ENCODE measurements around the gene C2CD4A. TPM values are rescaled to one million over a fixed set of nuclear protein-coding genes. Genes with fewer than 3 reads are reported as not detected.
"Not testable (repeated sequence)": the region's sequence is repeated elsewhere in the genome, so short reads cannot be mapped to it uniquely, and the experiment has no call there.

The C2CD4A gene
- total RNA-seq, 2 donors from 2014 or later = 0.16 TPM; not detected in 1

GRCh38 chr15:62027916-62028315 lies 38.9 kb upstream of the C2CD4A start:
- Histone ChIP-seq H3K27me3 (no peaks in the 10 kb centered on the region), H3K4me1 (no peaks in the 10 kb centered on the region), H3K36me3 (peaks cover under 1% of the 10 kb centered on the region), H3K27ac (no peak overlapping the region), H3K4me3 (no peak overlapping the region), H3K9me3 (no peaks in the 10 kb centered on the region)
- TF ChIP-seq CTCF (IDR thresholded peaks at IDR 0.05) = no peak
- DNase-seq (ENCODE audit: low spot score) = no peak

- H3K4me3 ChIP-seq = no peak overlapping the region
- no peak for DNase-seq (ENCODE audit: low spot score)
- no peak overlapping the region for H3K27ac ChIP-seq
- H3K4me1 ChIP-seq = peaks cover 0 to 5% of the 10 kb centered on the region in 2 donors
- TF ChIP-seq CTCF (IDR thresholded peaks at IDR 0.05) = no peak
- H3K9me3 ChIP-seq = no peaks in the 10 kb centered on the region
- H3K36me3 ChIP-seq = no peaks in the 10 kb centered on the region
- H3K27me3 ChIP-seq = no peaks in the 10 kb centered on the region
Measured at GRCh38 chr15:62035256-62035924, 31.4 kb upstream of the C2CD4A start.

GRCh38 chr15:62046078-62046743 lies 20.6 kb upstream of the C2CD4A start:
- peaks cover 0 to 29% of the 10 kb centered on the region in 2 donors for H3K4me1 ChIP-seq
- H3K27me3 ChIP-seq = no peaks in the 10 kb centered on the region
- H3K27ac ChIP-seq = no peak overlapping the region
- no peak overlapping the region for H3K4me3 ChIP-seq
- no peak for TF ChIP-seq CTCF (IDR thresholded peaks at IDR 0.05)
- no peaks in the 10 kb centered on the region for H3K9me3 ChIP-seq
- no peaks in the 10 kb centered on the region for H3K36me3 ChIP-seq
- no peak for DNase-seq (ENCODE audit: low spot score)

- no peak for DNase-seq (ENCODE audit: low spot score)
- H3K36me3 ChIP-seq = no peaks in the 10 kb centered on the region
- no peak overlapping the region for H3K27ac ChIP-seq
- H3K4me3 ChIP-seq = no peak overlapping the region
- H3K9me3 ChIP-seq = no peaks in the 10 kb centered on the region
- H3K27me3 ChIP-seq = no peaks in the 10 kb centered on the region
- peaks cover 0 to 40% of the 10 kb centered on the region in 2 donors for H3K4me1 ChIP-seq
- TF ChIP-seq CTCF (IDR thresholded peaks at IDR 0.05) = no peak
Measured at GRCh38 chr15:62047282-62047827, 19.4 kb upstream of the C2CD4A start.

- not testable (repeated sequence) for H3K27me3 ChIP-seq; H3K27ac ChIP-seq; H3K36me3 ChIP-seq; H3K4me3 ChIP-seq; DNase-seq (ENCODE audit: low spot score); H3K9me3 ChIP-seq
- peaks cover 0 to 43% of the 10 kb centered on the region in 2 donors for H3K4me1 ChIP-seq
Measured at GRCh38 chr15:62048254-62048653, 18.5 kb upstream of the C2CD4A start.

- no peaks in the 10 kb centered on the region for H3K27me3 ChIP-seq
- H3K4me3 ChIP-seq = no peak overlapping the region
- H3K4me1 ChIP-seq = peaks cover 0 to 53% of the 10 kb centered on the region in 2 donors
- H3K27ac ChIP-seq = no peak overlapping the region
- DNase-seq (ENCODE audit: low spot score) = no peak
- H3K36me3 ChIP-seq = no peaks in the 10 kb centered on the region
- H3K9me3 ChIP-seq = no peaks in the 10 kb centered on the region
- no peak for TF ChIP-seq CTCF (IDR thresholded peaks at IDR 0.05)
Measured at GRCh38 chr15:62050115-62050514, 16.7 kb upstream of the C2CD4A start.

Data from right atrium auricular region (tissue), 2 donors.